ENCODE measurements around the gene MED1. TPM values are rescaled to one million over a fixed set of nuclear protein-coding genes. Genes with fewer than 3 reads are reported as not detected.
"Not testable (repeated sequence)": the region's sequence is repeated elsewhere in the genome, so short reads cannot be mapped to it uniquely, and the experiment has no call there.

MED1 gene
- total and polyA plus RNA-seq, 12 donors: 5.8 to 27.3 (median 25.5) TPM

DNA sequence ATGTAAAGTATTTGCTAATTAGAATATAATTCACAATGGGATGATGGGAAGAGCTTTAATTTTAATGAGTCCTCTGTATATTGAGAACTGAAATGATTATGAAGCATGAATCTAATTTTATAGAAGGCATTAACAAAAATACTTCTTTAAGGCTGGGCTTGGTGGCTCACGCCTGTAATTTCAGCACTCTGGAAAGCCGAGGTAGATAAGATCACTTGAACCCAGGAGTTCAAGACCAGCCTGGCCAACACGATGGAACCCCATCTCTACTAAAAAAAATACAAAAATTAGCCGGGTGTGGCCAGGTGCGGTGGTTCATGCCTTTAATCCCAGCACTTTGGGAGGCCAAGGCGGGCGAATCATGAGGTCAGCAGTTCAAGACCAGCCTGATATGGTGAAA lies 22.2 kb upstream of the MED1 start:
- ATAC-seq: no peak

DNA sequence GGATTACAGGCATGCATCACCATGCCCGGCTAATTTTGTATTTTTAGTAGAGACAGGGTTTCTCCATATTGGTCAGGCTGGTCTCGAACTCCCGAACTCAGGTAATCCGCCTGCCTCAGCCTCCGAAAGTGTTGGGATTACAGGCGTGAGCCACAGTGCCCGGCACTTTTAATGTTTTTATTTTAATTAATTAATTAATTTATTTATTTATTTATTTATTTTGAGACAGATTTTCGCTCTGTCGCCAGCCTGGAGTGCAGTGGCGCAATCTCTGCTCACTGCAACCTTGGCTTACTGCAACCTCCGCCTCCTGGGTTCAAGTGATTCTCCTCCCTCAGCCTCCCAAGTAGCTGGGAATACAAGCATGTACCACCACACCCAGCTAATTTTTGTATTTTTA lies 17.5 kb upstream of the MED1 start:
- peaks cover 0 to 38% (median 22%) of the 10 kb centered on the region in 9 donors for H3K4me1 ChIP-seq
- DNase-seq; H3K9me3 ChIP-seq; H3K27me3 ChIP-seq; intact Hi-C loops (cut with DNase I); H3K4me3 ChIP-seq; ATAC-seq; H3K27ac ChIP-seq: not testable (repeated sequence)
- WGBS, 2 donors: 96% methylated on average over 11 of the region's 11 CpGs
- H3K36me3 ChIP-seq: peaks cover 0 to 73% (median 21%) of the 10 kb centered on the region in 9 donors

More for the DNA sequence above, 22.2 kb upstream of the MED1 start:
- intact Hi-C loops (cut with DNase I): no loop called here
- Histone ChIP-seq H3K9me3 (no peaks in the 10 kb centered on the region), H3K36me3 (peaks cover 0 to 97% (median 37%) of the 10 kb centered on the region in 9 donors), H3K27ac (no peak overlapping the region), H3K4me3 (no peak overlapping the region), H3K27me3 (no peaks in the 10 kb centered on the region), H3K4me1 (no peaks in the 10 kb centered on the region)
- DNase-seq: no peak
- TF ChIP-seq, protein P1, sequence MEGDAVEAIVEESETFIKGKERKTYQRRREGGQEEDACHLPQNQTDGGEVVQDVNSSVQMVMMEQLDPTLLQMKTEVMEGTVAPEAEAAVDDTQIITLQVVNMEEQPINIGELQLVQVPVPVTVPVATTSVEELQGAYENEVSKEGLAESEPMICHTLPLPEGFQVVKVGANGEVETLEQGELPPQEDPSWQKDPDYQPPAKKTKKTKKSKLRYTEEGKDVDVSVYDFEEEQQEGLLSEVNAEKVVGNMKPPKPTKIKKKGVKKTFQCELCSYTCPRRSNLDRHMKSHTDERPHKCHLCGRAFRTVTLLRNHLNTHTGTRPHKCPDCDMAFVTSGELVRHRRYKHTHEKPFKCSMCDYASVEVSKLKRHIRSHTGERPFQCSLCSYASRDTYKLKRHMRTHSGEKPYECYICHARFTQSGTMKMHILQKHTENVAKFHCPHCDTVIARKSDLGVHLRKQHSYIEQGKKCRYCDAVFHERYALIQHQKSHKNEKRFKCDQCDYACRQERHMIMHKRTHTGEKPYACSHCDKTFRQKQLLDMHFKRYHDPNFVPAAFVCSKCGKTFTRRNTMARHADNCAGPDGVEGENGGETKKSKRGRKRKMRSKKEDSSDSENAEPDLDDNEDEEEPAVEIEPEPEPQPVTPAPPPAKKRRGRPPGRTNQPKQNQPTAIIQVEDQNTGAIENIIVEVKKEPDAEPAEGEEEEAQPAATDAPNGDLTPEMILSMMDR (IDR thresholded peaks at IDR 0.05): no peak
- WGBS, 2 donors: 86 to 94% methylated on average over 7 of the region's 7 CpGs

DNA sequence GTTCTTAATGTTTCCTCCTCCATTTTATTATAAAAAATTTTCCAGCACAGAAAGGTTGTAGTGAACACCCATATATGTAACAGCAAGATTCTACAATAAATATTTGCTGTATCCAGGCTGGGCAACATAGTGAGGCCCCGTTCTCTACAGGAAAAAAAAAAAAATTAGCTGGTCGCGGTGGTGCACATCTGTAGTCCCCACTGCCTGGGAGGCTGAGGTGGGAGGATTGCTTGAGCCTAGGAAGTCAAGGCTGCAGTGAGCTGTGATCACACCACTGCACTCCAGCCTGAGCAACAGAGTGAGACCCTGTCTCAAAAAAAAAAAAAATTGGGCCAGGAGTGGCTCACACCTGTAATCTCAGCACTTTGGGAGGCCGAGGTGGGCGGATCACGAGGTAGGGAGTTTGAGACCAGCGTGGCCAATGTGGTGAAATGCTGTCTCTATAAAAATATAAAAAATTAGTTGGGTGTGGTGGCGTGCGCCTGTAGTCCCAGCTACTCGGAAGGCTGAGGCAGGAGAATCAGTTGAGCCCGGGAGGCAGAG lies 13.6 kb upstream of the MED1 start:
- H3K27me3 ChIP-seq; DNase-seq; H3K27ac ChIP-seq; H3K9me3 ChIP-seq; intact Hi-C loops (cut with DNase I); ATAC-seq: not testable (repeated sequence)
- Histone ChIP-seq H3K36me3 (peaks cover 0 to 34% (median 0%) of the 10 kb centered on the region in 9 donors), H3K4me3 (peak overlapping the region in 8 of 10 donors; percentile 21 to 97 (median 84)), H3K4me1 (peaks cover 4 to 49% (median 29%) of the 10 kb centered on the region in 9 donors)
- 89 to 91% methylated on average over 11 of the region's 11 CpGs for WGBS, 2 donors

DNA sequence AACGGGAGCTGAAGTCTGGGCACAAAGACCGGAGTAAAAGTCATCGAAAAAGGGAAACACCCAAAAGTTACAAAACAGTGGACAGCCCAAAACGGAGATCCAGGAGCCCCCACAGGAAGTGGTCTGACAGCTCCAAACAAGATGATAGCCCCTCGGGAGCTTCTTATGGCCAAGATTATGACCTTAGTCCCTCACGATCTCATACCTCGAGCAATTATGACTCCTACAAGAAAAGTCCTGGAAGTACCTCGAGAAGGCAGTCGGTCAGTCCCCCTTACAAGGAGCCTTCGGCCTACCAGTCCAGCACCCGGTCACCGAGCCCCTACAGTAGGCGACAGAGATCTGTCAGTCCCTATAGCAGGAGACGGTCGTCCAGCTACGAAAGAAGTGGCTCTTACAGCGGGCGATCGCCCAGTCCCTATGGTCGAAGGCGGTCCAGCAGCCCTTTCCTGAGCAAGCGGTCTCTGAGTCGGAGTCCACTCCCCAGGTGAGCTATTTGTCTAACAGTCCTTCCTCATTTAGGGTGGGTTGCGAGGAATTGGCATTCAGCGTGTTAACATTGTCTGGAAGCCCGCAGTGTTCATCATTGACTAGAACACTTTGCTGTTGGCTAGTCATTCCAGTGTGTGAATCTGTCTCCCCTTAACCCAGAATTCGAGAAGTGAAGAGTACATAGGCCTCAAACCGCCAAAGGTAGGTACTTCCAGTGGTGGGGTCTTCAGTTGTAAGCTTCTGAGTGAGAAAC lies 11.7 kb upstream of the MED1 start:
- peak overlapping the region in 9 of 10 donors; percentile 96 to 99 (median 98) for H3K27ac ChIP-seq
- peaks cover 0 to 15% (median 0%) of the 10 kb centered on the region in 9 donors for H3K36me3 ChIP-seq
- TF ChIP-seq, protein P1 (IDR thresholded peaks at IDR 0.05): no peak
- DNase-seq: no peak
- peaks cover 4 to 49% (median 29%) of the 10 kb centered on the region in 9 donors for H3K4me1 ChIP-seq
- H3K27me3 ChIP-seq: no peaks in the 10 kb centered on the region
- intact Hi-C loops (cut with DNase I): no loop called here
- H3K4me3 ChIP-seq: peak overlapping the region; percentile 65 to 97 (median 84)
- 1% methylated on average over 28 of the region's 28 CpGs for WGBS, 2 donors
- no peaks in the 10 kb centered on the region for H3K9me3 ChIP-seq
- peak in 1 of 8 donors; percentile 7 for ATAC-seq

DNA sequence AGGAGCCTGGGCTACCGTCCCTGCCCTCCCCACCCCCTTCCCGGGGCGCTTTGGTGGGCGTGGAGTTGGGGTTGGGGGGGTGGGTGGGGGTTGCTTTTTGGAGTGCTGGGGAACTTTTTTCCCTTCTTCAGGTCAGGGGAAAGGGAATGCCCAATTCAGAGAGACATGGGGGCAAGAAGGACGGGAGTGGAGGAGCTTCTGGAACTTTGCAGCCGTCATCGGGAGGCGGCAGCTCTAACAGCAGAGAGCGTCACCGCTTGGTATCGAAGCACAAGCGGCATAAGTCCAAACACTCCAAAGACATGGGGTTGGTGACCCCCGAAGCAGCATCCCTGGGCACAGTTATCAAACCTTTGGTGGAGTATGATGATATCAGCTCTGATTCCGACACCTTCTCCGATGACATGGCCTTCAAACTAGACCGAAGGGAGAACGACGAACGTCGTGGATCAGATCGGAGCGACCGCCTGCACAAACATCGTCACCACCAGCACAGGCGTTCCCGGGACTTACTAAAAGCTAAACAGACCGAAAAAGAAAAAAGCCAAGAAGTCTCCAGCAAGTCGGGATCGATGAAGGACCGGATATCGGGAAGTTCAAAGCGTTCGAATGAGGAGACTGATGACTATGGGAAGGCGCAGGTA lies 11.0 kb upstream of the MED1 start:
- Histone ChIP-seq H3K9me3 (no peaks in the 10 kb centered on the region), H3K27ac (peak overlapping the region; percentile 93 to 99 (median 98)), H3K27me3 (no peaks in the 10 kb centered on the region), H3K4me1 (peaks cover 4 to 42% (median 29%) of the 10 kb centered on the region in 9 donors), H3K36me3 (peaks cover 0 to 7% (median 0%) of the 10 kb centered on the region in 9 donors), H3K4me3 (peak overlapping the region; percentile 65 to 97 (median 84))
- TF ChIP-seq, protein P1 (IDR thresholded peaks at IDR 0.05): no peak
- intact Hi-C loops (cut with DNase I): no loop called here
- WGBS, 2 donors: 0% methylated on average over 34 of the region's 34 CpGs
- ATAC-seq (peak; percentile 24 to 88 (median 48)), DNase-seq (peak in 1 of 2 donors; percentile 16)
